Ishikawa (cell line): Measurements from ENCODE around the gene ARHGEF3.

Experiments
- CEBPB ChIP-seq: IDR thresholded peaks from 2 replicates; pipeline ENCODE4 v1.6.1; 2012
- CREB1 ChIP-seq: IDR thresholded peaks from 2 replicates; pipeline ENCODE4 v1.6.1; 2012; ENCODE audit warnings: low read depth
- EGR1 ChIP-seq: IDR thresholded peaks from 2 replicates; pipeline ENCODE4 v1.6.1; 2012
- EP300 ChIP-seq: IDR thresholded peaks from 2 replicates; pipeline ENCODE4 v1.6.1; 2012; ENCODE audit warnings: borderline replicate concordance
- FOXM1 ChIP-seq: IDR thresholded peaks from 2 replicates; pipeline ENCODE4 v1.6.1; 2012; ENCODE audit warnings: low read depth, borderline replicate concordance
- MAX ChIP-seq: IDR thresholded peaks from 2 replicates; pipeline ENCODE4 v1.6.1; 2012
- NFIC ChIP-seq: IDR thresholded peaks from 2 replicates; pipeline ENCODE4 v1.6.1; 2012
- RAD21 ChIP-seq: IDR thresholded peaks from 2 replicates; pipeline ENCODE4 v1.6.1; 2012; ENCODE audit warnings: low read depth
- REST ChIP-seq: IDR thresholded peaks from 2 replicates; pipeline ENCODE4 v1.6.1; 2012; ENCODE audit warnings: low read depth, mild to moderate bottlenecking
- TAF1 ChIP-seq: IDR thresholded peaks from 2 replicates; pipeline ENCODE4 v1.6.1; 2012; ENCODE audit warnings: low read depth, mild to moderate bottlenecking
- TCF12 ChIP-seq: IDR thresholded peaks from 2 replicates; pipeline ENCODE4 v1.6.1; 2012; ENCODE audit warnings: low read depth
- TEAD4 ChIP-seq: IDR thresholded peaks from 2 replicates; pipeline ENCODE4 v1.6.1; 2012
- USF1 ChIP-seq: IDR thresholded peaks from 2 replicates; pipeline ENCODE4 v1.6.1; 2012
- YY1 ChIP-seq: IDR thresholded peaks from 2 replicates; pipeline ENCODE4 v1.6.1; 2012; ENCODE audit warnings: low read depth
- ZBTB7A ChIP-seq: IDR thresholded peaks from 2 replicates; pipeline ENCODE4 v1.6.1; 2012; ENCODE audit warnings: low read depth

ARHGEF3 gene

GRCh38 chr3:56759532-56759931, 42.2 kb downstream of the ARHGEF3 start:
- TF ChIP-seq RAD21 = no peak
- TF ChIP-seq EGR1 = no peak
- no peak for TF ChIP-seq MAX
- TF ChIP-seq TCF12 = no peak
- no peak for TF ChIP-seq REST
- TF ChIP-seq NFIC = no peak
- no peak for TF ChIP-seq YY1
- TF ChIP-seq ZBTB7A = no peak
- TF ChIP-seq TEAD4 = no peak

GRCh38 chr3:56758539-56758981, 43.2 kb downstream of the ARHGEF3 start:
- no peak for TF ChIP-seq CEBPB
- no peak for TF ChIP-seq ZBTB7A
- TF ChIP-seq REST = no peak
- TF ChIP-seq MAX = no peak

- no peak for TF ChIP-seq REST
- TF ChIP-seq FOXM1 = no peak
- no peak for TF ChIP-seq RAD21
- no peak for TF ChIP-seq EP300
- TF ChIP-seq CREB1 = no peak
- no peak for TF ChIP-seq TAF1
- no peak for TF ChIP-seq CEBPB
Measured at GRCh38 chr3:56754741-56755417, 46.9 kb downstream of the ARHGEF3 start.

GRCh38 chr3:56753206-56753820, 48.4 kb downstream of the ARHGEF3 start:
- TF ChIP-seq CEBPB (no peak), EGR1 (no peak), ZBTB7A (no peak)

- TF ChIP-seq NFIC (no peak), CREB1 (no peak), EP300 (no peak), CEBPB (no peak), USF1 (no peak), YY1 (no peak), EGR1 (no peak), TCF12 (no peak), FOXM1 (no peak), RAD21 (no peak), REST (no peak)
Measured at GRCh38 chr3:56751056-56751707, 50.6 kb downstream of the ARHGEF3 start.
